Measurements from ENCODE around the gene DPM3. TPM values are rescaled to one million over a fixed set of nuclear protein-coding genes. Genes with fewer than 3 reads are reported as not detected.

The DPM3 gene
- total and polyA plus RNA-seq, 2 of the 13 experiments (the other 11 are each of a cell fraction or from before 2014, with no cell fraction given), result 23.2 to 53.4 TPM

DNA sequence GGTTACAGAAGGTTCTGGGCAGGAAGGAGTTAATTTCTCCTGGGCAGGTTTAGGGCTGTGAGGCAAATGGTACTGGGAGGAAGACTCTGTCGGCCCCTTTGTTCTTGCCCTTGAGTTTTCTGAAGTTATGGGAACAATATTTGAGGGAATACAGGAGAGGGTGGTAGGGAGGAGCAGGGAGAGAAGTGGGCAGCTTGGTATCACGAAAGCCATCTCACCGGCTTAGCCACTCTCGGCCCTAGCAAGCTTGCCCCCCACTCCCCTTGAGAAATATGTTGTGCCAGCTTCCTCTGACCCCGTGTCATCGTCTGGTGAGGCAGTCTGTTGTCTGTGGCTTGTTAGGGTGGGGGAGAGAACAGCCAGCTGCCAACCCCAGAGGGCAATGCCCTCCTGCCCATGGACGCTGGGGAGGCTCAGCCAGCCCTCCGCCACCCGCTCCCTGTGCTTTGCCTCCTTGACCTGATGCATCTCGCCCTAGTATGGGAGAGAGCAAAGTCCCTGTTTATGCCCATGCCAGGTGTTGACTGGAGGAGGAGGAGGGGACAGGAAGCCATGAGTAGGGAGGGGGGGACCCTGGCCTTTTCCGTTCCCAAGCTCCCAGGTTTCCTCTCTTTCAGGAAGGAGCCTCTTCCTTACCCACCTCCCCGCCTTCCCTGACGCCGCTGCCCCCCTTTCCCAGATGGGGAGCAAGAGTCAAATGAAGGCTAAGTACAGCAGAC, 11.4 kb downstream of the DPM3 start (continued):
- no peak; the same call in 1 of the 2 replicates for TF ChIP-seq DNMT3B (CRISPR knock-in tag; conservative IDR thresholded peaks at IDR 0.05)
- TF ChIP-seq, protein P1, sequence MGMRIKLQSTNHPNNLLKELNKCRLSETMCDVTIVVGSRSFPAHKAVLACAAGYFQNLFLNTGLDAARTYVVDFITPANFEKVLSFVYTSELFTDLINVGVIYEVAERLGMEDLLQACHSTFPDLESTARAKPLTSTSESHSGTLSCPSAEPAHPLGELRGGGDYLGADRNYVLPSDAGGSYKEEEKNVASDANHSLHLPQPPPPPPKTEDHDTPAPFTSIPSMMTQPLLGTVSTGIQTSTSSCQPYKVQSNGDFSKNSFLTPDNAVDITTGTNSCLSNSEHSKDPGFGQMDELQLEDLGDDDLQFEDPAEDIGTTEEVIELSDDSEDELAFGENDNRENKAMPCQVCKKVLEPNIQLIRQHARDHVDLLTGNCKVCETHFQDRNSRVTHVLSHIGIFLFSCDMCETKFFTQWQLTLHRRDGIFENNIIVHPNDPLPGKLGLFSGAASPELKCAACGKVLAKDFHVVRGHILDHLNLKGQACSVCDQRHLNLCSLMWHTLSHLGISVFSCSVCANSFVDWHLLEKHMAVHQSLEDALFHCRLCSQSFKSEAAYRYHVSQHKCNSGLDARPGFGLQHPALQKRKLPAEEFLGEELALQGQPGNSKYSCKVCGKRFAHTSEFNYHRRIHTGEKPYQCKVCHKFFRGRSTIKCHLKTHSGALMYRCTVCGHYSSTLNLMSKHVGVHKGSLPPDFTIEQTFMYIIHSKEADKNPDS (CRISPR knock-in tag; IDR thresholded peaks at IDR 0.05), result no peak
- TF ChIP-seq, protein P2, sequence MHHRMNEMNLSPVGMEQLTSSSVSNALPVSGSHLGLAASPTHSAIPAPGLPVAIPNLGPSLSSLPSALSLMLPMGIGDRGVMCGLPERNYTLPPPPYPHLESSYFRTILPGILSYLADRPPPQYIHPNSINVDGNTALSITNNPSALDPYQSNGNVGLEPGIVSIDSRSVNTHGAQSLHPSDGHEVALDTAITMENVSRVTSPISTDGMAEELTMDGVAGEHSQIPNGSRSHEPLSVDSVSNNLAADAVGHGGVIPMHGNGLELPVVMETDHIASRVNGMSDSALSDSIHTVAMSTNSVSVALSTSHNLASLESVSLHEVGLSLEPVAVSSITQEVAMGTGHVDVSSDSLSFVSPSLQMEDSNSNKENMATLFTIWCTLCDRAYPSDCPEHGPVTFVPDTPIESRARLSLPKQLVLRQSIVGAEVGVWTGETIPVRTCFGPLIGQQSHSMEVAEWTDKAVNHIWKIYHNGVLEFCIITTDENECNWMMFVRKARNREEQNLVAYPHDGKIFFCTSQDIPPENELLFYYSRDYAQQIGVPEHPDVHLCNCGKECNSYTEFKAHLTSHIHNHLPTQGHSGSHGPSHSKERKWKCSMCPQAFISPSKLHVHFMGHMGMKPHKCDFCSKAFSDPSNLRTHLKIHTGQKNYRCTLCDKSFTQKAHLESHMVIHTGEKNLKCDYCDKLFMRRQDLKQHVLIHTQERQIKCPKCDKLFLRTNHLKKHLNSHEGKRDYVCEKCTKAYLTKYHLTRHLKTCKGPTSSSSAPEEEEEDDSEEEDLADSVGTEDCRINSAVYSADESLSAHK (CRISPR knock-in tag; IDR thresholded peaks at IDR 0.05; ENCODE audit: borderline replicate concordance), result no peak
- no peak for TF ChIP-seq TBX3 (IDR thresholded peaks at IDR 0.05; ENCODE audit: borderline replicate concordance)
- no peak; the same call in 1 of the 2 replicates for TF ChIP-seq ZFP82 (CRISPR knock-in tag; IDR thresholded peaks at IDR 0.05; ENCODE audit: borderline replicate concordance)
- TF ChIP-seq NR1H2 (CRISPR knock-in tag; IDR thresholded peaks at IDR 0.05; ENCODE audit: borderline replicate concordance, low read depth), result no peak
- no peak for TF ChIP-seq SMARCE1 (IDR thresholded peaks at IDR 0.05; ENCODE audit: borderline replicate concordance)
- no peak for TF ChIP-seq MAF1 (CRISPR knock-in tag; IDR thresholded peaks at IDR 0.05; ENCODE audit: borderline replicate concordance)
- TF ChIP-seq, protein P3, sequence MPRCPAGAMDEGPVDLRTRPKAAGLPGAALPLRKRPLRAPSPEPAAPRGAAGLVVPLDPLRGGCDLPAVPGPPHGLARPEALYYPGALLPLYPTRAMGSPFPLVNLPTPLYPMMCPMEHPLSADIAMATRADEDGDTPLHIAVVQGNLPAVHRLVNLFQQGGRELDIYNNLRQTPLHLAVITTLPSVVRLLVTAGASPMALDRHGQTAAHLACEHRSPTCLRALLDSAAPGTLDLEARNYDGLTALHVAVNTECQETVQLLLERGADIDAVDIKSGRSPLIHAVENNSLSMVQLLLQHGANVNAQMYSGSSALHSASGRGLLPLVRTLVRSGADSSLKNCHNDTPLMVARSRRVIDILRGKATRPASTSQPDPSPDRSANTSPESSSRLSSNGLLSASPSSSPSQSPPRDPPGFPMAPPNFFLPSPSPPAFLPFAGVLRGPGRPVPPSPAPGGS (CRISPR knock-in tag; IDR thresholded peaks at IDR 0.05), result no peak
- TF ChIP-seq CCAR2 (optimal IDR thresholded peaks at IDR 0.05; ENCODE audit: low read depth, low read length), result no peak
- TF ChIP-seq PCBP2 (optimal IDR thresholded peaks at IDR 0.05; ENCODE audit: low read depth, low read length, poor library complexity, severe bottlenecking), result no peak
- TF ChIP-seq, protein P4, sequence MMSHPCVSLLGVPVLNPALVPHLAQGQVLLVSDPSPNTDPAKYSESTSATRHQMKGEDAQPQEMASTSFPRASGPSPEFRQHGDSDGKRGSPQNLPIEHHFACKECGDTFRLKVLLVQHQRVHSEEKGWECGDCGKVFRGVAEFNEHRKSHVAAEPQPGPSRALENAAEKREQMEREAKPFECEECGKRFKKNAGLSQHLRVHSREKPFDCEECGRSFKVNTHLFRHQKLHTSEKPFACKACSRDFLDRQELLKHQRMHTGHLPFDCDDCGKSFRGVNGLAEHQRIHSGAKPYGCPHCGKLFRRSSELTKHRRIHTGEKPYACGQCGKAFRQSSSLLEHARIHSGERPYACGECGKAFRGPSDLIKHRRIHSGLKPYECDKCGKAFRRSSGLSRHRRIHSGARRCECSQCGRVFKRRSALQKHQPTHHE (CRISPR knock-in tag; IDR thresholded peaks at IDR 0.05; ENCODE audit: borderline replicate concordance), result peak; percentile 74; the same call in 1 of the 2 replicates
- peak; percentile 99 for TF ChIP-seq HNRNPL (IDR thresholded peaks at IDR 0.05; ENCODE audit: low read depth, low read length)
- no peak for TF ChIP-seq ARNT2 (CRISPR knock-in tag; IDR thresholded peaks at IDR 0.05; ENCODE audit: low read depth)
- TF ChIP-seq, protein P5, sequence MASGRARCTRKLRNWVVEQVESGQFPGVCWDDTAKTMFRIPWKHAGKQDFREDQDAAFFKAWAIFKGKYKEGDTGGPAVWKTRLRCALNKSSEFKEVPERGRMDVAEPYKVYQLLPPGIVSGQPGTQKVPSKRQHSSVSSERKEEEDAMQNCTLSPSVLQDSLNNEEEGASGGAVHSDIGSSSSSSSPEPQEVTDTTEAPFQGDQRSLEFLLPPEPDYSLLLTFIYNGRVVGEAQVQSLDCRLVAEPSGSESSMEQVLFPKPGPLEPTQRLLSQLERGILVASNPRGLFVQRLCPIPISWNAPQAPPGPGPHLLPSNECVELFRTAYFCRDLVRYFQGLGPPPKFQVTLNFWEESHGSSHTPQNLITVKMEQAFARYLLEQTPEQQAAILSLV (CRISPR knock-in tag; IDR thresholded peaks at IDR 0.05; ENCODE audit: borderline replicate concordance), result peak; percentile 86
- TF ChIP-seq ZNF557 (CRISPR knock-in tag; IDR thresholded peaks at IDR 0.05), result no peak
- TF ChIP-seq, protein P6, sequence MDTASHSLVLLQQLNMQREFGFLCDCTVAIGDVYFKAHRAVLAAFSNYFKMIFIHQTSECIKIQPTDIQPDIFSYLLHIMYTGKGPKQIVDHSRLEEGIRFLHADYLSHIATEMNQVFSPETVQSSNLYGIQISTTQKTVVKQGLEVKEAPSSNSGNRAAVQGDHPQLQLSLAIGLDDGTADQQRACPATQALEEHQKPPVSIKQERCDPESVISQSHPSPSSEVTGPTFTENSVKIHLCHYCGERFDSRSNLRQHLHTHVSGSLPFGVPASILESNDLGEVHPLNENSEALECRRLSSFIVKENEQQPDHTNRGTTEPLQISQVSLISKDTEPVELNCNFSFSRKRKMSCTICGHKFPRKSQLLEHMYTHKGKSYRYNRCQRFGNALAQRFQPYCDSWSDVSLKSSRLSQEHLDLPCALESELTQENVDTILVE (CRISPR knock-in tag; IDR thresholded peaks at IDR 0.05), result no peak
- TF ChIP-seq ZNF788 (CRISPR knock-in tag; IDR thresholded peaks at IDR 0.05; ENCODE audit: borderline replicate concordance), result peak; percentile 46; the same call in 1 of the 2 replicates
- no peak for TF ChIP-seq HOXA7 (CRISPR knock-in tag; IDR thresholded peaks at IDR 0.05)
